ENCODE data around the gene ADGRB2.
"Not testable (repeated sequence)": the region's sequence is repeated elsewhere in the genome, so short reads cannot be mapped to it uniquely, and the experiment has no call there.

The ADGRB2 gene

GRCh38 chr1:31712630-31713029 is 51.5 kb downstream of the ADGRB2 start:
- DNase-seq (ENCODE audit: low spot score) = peak; percentile 83
- Histone ChIP-seq H3K4me3 (no peak overlapping the region), H3K27ac (peak overlapping the region; percentile 89 to 95)
- TF ChIP-seq CTCF (IDR thresholded peaks at IDR 0.05) = no peak

GRCh38 chr1:31712068-31712467 is 52.1 kb downstream of the ADGRB2 start:
- H3K27ac ChIP-seq = peak overlapping the region; percentile 89 to 95
- DNase-seq (ENCODE audit: low spot score) = no peak
- no peak for TF ChIP-seq CTCF (IDR thresholded peaks at IDR 0.05)

GRCh38 chr1:31708324-31708723 is 55.8 kb downstream of the ADGRB2 start:
- Histone ChIP-seq H3K4me3 (no peak overlapping the region), H3K27ac (no peak overlapping the region)
- DNase-seq (ENCODE audit: low spot score) = no peak
- no peak for TF ChIP-seq CTCF (IDR thresholded peaks at IDR 0.05)

More at GRCh38 chr1:31712068-31712467, 52.1 kb downstream of the ADGRB2 start:
- H3K4me3 ChIP-seq = no peak overlapping the region

- no peak overlapping the region for H3K27ac ChIP-seq
- H3K4me3 ChIP-seq = no peak overlapping the region
- TF ChIP-seq CTCF (IDR thresholded peaks at IDR 0.05) = no peak
- DNase-seq (ENCODE audit: low spot score) = no peak
Measured at GRCh38 chr1:31707711-31708110, 56.4 kb downstream of the ADGRB2 start.

- not testable (repeated sequence) for DNase-seq (ENCODE audit: low spot score); H3K4me3 ChIP-seq; H3K27ac ChIP-seq
Measured at GRCh38 chr1:31707059-31707600, 57.0 kb downstream of the ADGRB2 start.

GRCh38 chr1:31706384-31707058 is 57.6 kb downstream of the ADGRB2 start:
- Histone ChIP-seq H3K4me3 (no peak overlapping the region), H3K27ac (no peak overlapping the region)
- no peak for DNase-seq (ENCODE audit: low spot score)
- no peak for TF ChIP-seq CTCF (IDR thresholded peaks at IDR 0.05)

GRCh38 chr1:31705080-31705866 is 58.9 kb downstream of the ADGRB2 start:
- no peak for TF ChIP-seq CTCF (IDR thresholded peaks at IDR 0.05)
- Histone ChIP-seq H3K27ac (peak overlapping the region; percentile 79 to 97), H3K4me3 (peak overlapping the region; percentile 74)
- DNase-seq (ENCODE audit: low spot score) = peak; percentile 81
